LNCAP (cell line): Measurements from ENCODE around the gene CD74.

ENCODE experiments used
- CTCF ChIP-seq: fragments of 450-650 bp; IDR thresholded peaks from 2 replicates; pipeline ENCODE4 v1.5.1; 2017; ENCODE audit warnings: mild to moderate bottlenecking

Gene CD74

GRCh38 chr5:150428106-150428876 lies 15.6 kb upstream of the CD74 start:
- TF ChIP-seq CTCF, result no peak

GRCh38 chr5:150422758-150423157 lies 10.0 kb upstream of the CD74 start:
- TF ChIP-seq CTCF, result no peak

- no peak for TF ChIP-seq CTCF
These were observed 9.4 kb upstream of the CD74 start for GRCh38 chr5:150422075-150422474.

- TF ChIP-seq CTCF, result no peak
These were observed 7.0 kb upstream of the CD74 start for GRCh38 chr5:150419630-150420270.

GRCh38 chr5:150413176-150413901 lies 629 bp upstream of the CD74 start:
- no peak for TF ChIP-seq CTCF

- no peak for TF ChIP-seq CTCF
These were observed 1.3 kb downstream of the CD74 start for GRCh38 chr5:150411245-150411979.

- TF ChIP-seq CTCF, result no peak
These were observed 2.0 kb downstream of the CD74 start for GRCh38 chr5:150410524-150411244.
